ENCODE results near the gene FGFR3.

FGFR3 gene

GRCh38 chr4:1797861-1798579 lies 4.9 kb downstream of the FGFR3 start:
- no peak overlapping the region for H3K4me3 Mint-ChIP-seq
- no peaks in the 10 kb centered on the region for H3K9me3 Mint-ChIP-seq (ENCODE audit: low read depth)
- H3K36me3 Mint-ChIP-seq, result no peaks in the 10 kb centered on the region
- no peak overlapping the region for H3K27ac Mint-ChIP-seq
- peaks cover 4% of the 10 kb centered on the region for H3K27me3 Mint-ChIP-seq
- no peaks in the 10 kb centered on the region for H3K4me1 Mint-ChIP-seq (ENCODE audit: low read depth)

- H3K36me3 Mint-ChIP-seq, result no peaks in the 10 kb centered on the region
- H3K4me1 Mint-ChIP-seq (ENCODE audit: low read depth), result no peaks in the 10 kb centered on the region
- no peak overlapping the region for H3K27ac Mint-ChIP-seq
- H3K9me3 Mint-ChIP-seq (ENCODE audit: low read depth), result no peaks in the 10 kb centered on the region
- peaks cover 4% of the 10 kb centered on the region for H3K27me3 Mint-ChIP-seq
- no peak overlapping the region for H3K4me3 Mint-ChIP-seq
Observed at GRCh38 chr4:1798580-1799386, 5.7 kb downstream of the FGFR3 start.

- H3K36me3 Mint-ChIP-seq, result no peaks in the 10 kb centered on the region
- no peak overlapping the region for H3K27ac Mint-ChIP-seq
- no peak overlapping the region for H3K4me3 Mint-ChIP-seq
- no peaks in the 10 kb centered on the region for H3K9me3 Mint-ChIP-seq (ENCODE audit: low read depth)
- H3K4me1 Mint-ChIP-seq (ENCODE audit: low read depth), result no peaks in the 10 kb centered on the region
- peaks cover 4% of the 10 kb centered on the region for H3K27me3 Mint-ChIP-seq
Observed at GRCh38 chr4:1799387-1800375, 6.6 kb downstream of the FGFR3 start.

- no peak overlapping the region for H3K27ac Mint-ChIP-seq
- H3K9me3 Mint-ChIP-seq (ENCODE audit: low read depth), result no peaks in the 10 kb centered on the region
- no peaks in the 10 kb centered on the region for H3K4me1 Mint-ChIP-seq (ENCODE audit: low read depth)
- peaks cover 4% of the 10 kb centered on the region for H3K27me3 Mint-ChIP-seq
- H3K36me3 Mint-ChIP-seq, result no peaks in the 10 kb centered on the region
- H3K4me3 Mint-ChIP-seq, result no peak overlapping the region
Observed at GRCh38 chr4:1800805-1801204, 7.7 kb downstream of the FGFR3 start.

GRCh38 chr4:1801286-1801958 lies 8.3 kb downstream of the FGFR3 start:
- H3K27ac Mint-ChIP-seq, result no peak overlapping the region
- H3K4me1 Mint-ChIP-seq (ENCODE audit: low read depth), result no peaks in the 10 kb centered on the region
- no peak overlapping the region for H3K4me3 Mint-ChIP-seq
- H3K9me3 Mint-ChIP-seq (ENCODE audit: low read depth), result no peaks in the 10 kb centered on the region
- H3K36me3 Mint-ChIP-seq, result no peaks in the 10 kb centered on the region
- H3K27me3 Mint-ChIP-seq, result peaks cover 3% of the 10 kb centered on the region

GRCh38 chr4:1802151-1802715 lies 9.1 kb downstream of the FGFR3 start:
- Mint-ChIP-seq H3K4me3 (no peak overlapping the region), H3K36me3 (no peaks in the 10 kb centered on the region), H3K27me3 (no peaks in the 10 kb centered on the region), H3K9me3 (ENCODE audit: low read depth) (no peaks in the 10 kb centered on the region), H3K27ac (no peak overlapping the region), H3K4me1 (ENCODE audit: low read depth) (no peaks in the 10 kb centered on the region)

- Mint-ChIP-seq H3K27ac (no peak overlapping the region), H3K4me3 (no peak overlapping the region), H3K9me3 (ENCODE audit: low read depth) (no peaks in the 10 kb centered on the region), H3K27me3 (no peaks in the 10 kb centered on the region), H3K4me1 (ENCODE audit: low read depth) (no peaks in the 10 kb centered on the region), H3K36me3 (no peaks in the 10 kb centered on the region)
Observed at GRCh38 chr4:1802720-1803522, 9.8 kb downstream of the FGFR3 start.

GRCh38 chr4:1803523-1804423 lies 10.7 kb downstream of the FGFR3 start:
- Mint-ChIP-seq H3K27ac (no peak overlapping the region), H3K4me1 (ENCODE audit: low read depth) (no peaks in the 10 kb centered on the region), H3K9me3 (ENCODE audit: low read depth) (no peaks in the 10 kb centered on the region), H3K27me3 (no peaks in the 10 kb centered on the region), H3K36me3 (no peaks in the 10 kb centered on the region), H3K4me3 (no peak overlapping the region)

GRCh38 chr4:1804638-1805492 lies 11.8 kb downstream of the FGFR3 start:
- Mint-ChIP-seq H3K4me3 (no peak overlapping the region), H3K36me3 (no peaks in the 10 kb centered on the region), H3K4me1 (ENCODE audit: low read depth) (no peaks in the 10 kb centered on the region), H3K27me3 (no peaks in the 10 kb centered on the region), H3K27ac (no peak overlapping the region), H3K9me3 (ENCODE audit: low read depth) (no peaks in the 10 kb centered on the region)

- no peak overlapping the region for H3K27ac Mint-ChIP-seq
- H3K27me3 Mint-ChIP-seq, result no peaks in the 10 kb centered on the region
- no peaks in the 10 kb centered on the region for H3K36me3 Mint-ChIP-seq
- H3K4me1 Mint-ChIP-seq (ENCODE audit: low read depth), result no peaks in the 10 kb centered on the region
- no peaks in the 10 kb centered on the region for H3K9me3 Mint-ChIP-seq (ENCODE audit: low read depth)
- H3K4me3 Mint-ChIP-seq, result no peak overlapping the region
Observed at GRCh38 chr4:1805493-1806222, 12.6 kb downstream of the FGFR3 start.

- H3K9me3 Mint-ChIP-seq (ENCODE audit: low read depth), result no peaks in the 10 kb centered on the region
- no peaks in the 10 kb centered on the region for H3K4me1 Mint-ChIP-seq (ENCODE audit: low read depth)
- H3K27me3 Mint-ChIP-seq, result no peaks in the 10 kb centered on the region
- no peak overlapping the region for H3K4me3 Mint-ChIP-seq
- H3K27ac Mint-ChIP-seq, result no peak overlapping the region
- H3K36me3 Mint-ChIP-seq, result no peaks in the 10 kb centered on the region
Observed at GRCh38 chr4:1806223-1806564, 13.1 kb downstream of the FGFR3 start.

All from activated naive CD8-positive, alpha-beta T cell (primary cell).